CD4-positive, alpha-beta T cell treated with Interleukin-10 for 1 hour (primary cell): Measurements from ENCODE around the gene LHPP.
"Not testable (repeated sequence)": the region's sequence is repeated elsewhere in the genome, so short reads cannot be mapped to it uniquely, and the experiment has no call there.

Experiments used
- DNase-seq: peaks from one replicate; pipeline ENCODE4 v3.0.0-alpha.2; 2020

Gene LHPP

GRCh38 chr10:124539935-124540641 is 78.5 kb downstream of the LHPP start:
- DNase-seq = peak; percentile 75

- no peak for DNase-seq
Observed at GRCh38 chr10:124541076-124541903, 79.7 kb downstream of the LHPP start.

- DNase-seq = no peak
Observed at GRCh38 chr10:124542336-124542735, 80.7 kb downstream of the LHPP start.

GRCh38 chr10:124543146-124543545 is 81.5 kb downstream of the LHPP start:
- DNase-seq = no peak

GRCh38 chr10:124543971-124544370 is 82.3 kb downstream of the LHPP start:
- DNase-seq = no peak

- DNase-seq = no peak
Observed at GRCh38 chr10:124544711-124545110, 83.1 kb downstream of the LHPP start.

GRCh38 chr10:124545351-124546054 is 83.9 kb downstream of the LHPP start:
- no peak for DNase-seq

GRCh38 chr10:124546055-124546369 is 84.4 kb downstream of the LHPP start:
- no peak for DNase-seq

GRCh38 chr10:124546957-124547646 is 85.5 kb downstream of the LHPP start:
- no peak for DNase-seq

- DNase-seq = no peak
Observed at GRCh38 chr10:124547647-124548168, 86.1 kb downstream of the LHPP start.

- not testable (repeated sequence) for DNase-seq
Observed at GRCh38 chr10:124549171-124549570, 87.5 kb downstream of the LHPP start.

GRCh38 chr10:124550293-124551034 is 88.8 kb downstream of the LHPP start:
- DNase-seq = no peak

GRCh38 chr10:124551097-124551496 is 89.5 kb downstream of the LHPP start:
- DNase-seq = no peak

- DNase-seq = no peak
Observed at GRCh38 chr10:124551755-124552154, 90.1 kb downstream of the LHPP start.

- DNase-seq = no peak
Observed at GRCh38 chr10:124552691-124553276, 91.2 kb downstream of the LHPP start.

- DNase-seq = no peak
Observed at GRCh38 chr10:124554085-124554858, 92.6 kb downstream of the LHPP start.

- no peak for DNase-seq
Observed at GRCh38 chr10:124557167-124557566, 95.5 kb downstream of the LHPP start.

GRCh38 chr10:124557648-124558338 is 96.2 kb downstream of the LHPP start:
- DNase-seq = no peak

GRCh38 chr10:124558339-124559321 is 97.0 kb downstream of the LHPP start:
- DNase-seq = no peak
